GM23338 (cell line): ENCODE measurements around the gene CREB3L2. TPM values are rescaled to one million over a fixed set of nuclear protein-coding genes. Genes with fewer than 3 reads are reported as not detected.

Source experiments
- ATAC-seq: fragments of 200-7000 bp; cut with Tn5 transposase; 3 replicates; pipeline ENCODE4 v1.9.1; 2020
- DNase-seq: peaks from one replicate; pipeline ENCODE4 v3.0.0-alpha.2; 2015; ENCODE audit warnings: low spot score
- H2AFZ ChIP-seq: fragments of 200-600 bp; sonication (generic); 2 replicates; pipeline ENCODE4 v1.8.0; 2016; ENCODE audit warnings: antibody characterized with exemption, mild to moderate bottlenecking, moderate library complexity
- H3F3A ChIP-seq: fragments of 200-600 bp; sonication (generic); replicated peaks from 2 replicates; pipeline ENCODE4 v1.8.0; 2017; ENCODE audit warnings: antibody characterized with exemption, mixed run types, low read depth
- H3K27ac ChIP-seq: fragments of 200-600 bp; sonication (generic); 2 replicates; pipeline ENCODE4 v1.6.1; 2016; ENCODE audit warnings: low read depth
- H3K27me3 ChIP-seq: fragments of 200-600 bp; sonication (generic); 2 replicates; pipeline ENCODE4 v1.8.0; 2016; ENCODE audit warnings: mild to moderate bottlenecking, mixed run types, moderate library complexity; ENCODE audit not compliant: insufficient read depth
- H3K36me3 ChIP-seq: fragments of 200-600 bp; sonication (generic); 2 replicates; pipeline ENCODE4 v1.8.0; 2016; ENCODE audit warnings: mild to moderate bottlenecking; ENCODE audit not compliant: insufficient read depth
- H3K4me1 ChIP-seq: fragments of 200-600 bp; sonication (generic); 2 replicates; pipeline ENCODE4 v1.8.0; 2016; ENCODE audit warnings: mild to moderate bottlenecking, moderate library complexity; ENCODE audit not compliant: insufficient read depth
- H3K4me2 ChIP-seq: fragments of 200-600 bp; sonication (generic); 2 replicates; pipeline ENCODE4 v1.7.1; 2017; ENCODE audit warnings: mixed run types
- H3K4me3 ChIP-seq: fragments of 200-600 bp; sonication (generic); 2 replicates; pipeline ENCODE4 v1.6.1; 2016; ENCODE audit warnings: mixed run types
- H3K79me2 ChIP-seq: fragments of 200-600 bp; sonication (generic); replicated peaks from 2 replicates; pipeline ENCODE4 v1.8.0; 2017; ENCODE audit warnings: mild to moderate bottlenecking; ENCODE audit not compliant: insufficient read depth
- H3K9me2 ChIP-seq: fragments of 200-600 bp; sonication (generic); 2 replicates; pipeline ENCODE4 v1.8.0; 2017; ENCODE audit not compliant: insufficient read depth
- H4K20me1 ChIP-seq: fragments of 200-600 bp; sonication (generic); replicated peaks from 2 replicates; pipeline ENCODE4 v1.8.0; 2017; ENCODE audit warnings: mild to moderate bottlenecking; ENCODE audit not compliant: insufficient read depth
- H3K27ac Mint-ChIP-seq: 2 replicates; pipeline ENCODE4 v1.8.0; 2020; ENCODE audit warnings: inconsistent platforms, mild to moderate bottlenecking, moderate library complexity, mixed read lengths
- H3K27me3 Mint-ChIP-seq: 3 replicates; pipeline ENCODE4 v1.8.0; 2022; ENCODE audit warnings: low read depth, mild to moderate bottlenecking, moderate library complexity, mixed read lengths, inconsistent platforms; ENCODE audit not compliant: insufficient read depth, poor library complexity
- H3K36me3 Mint-ChIP-seq: 3 replicates; pipeline ENCODE4 v1.8.0; 2021; ENCODE audit warnings: low read depth, mild to moderate bottlenecking, inconsistent platforms, moderate library complexity, mixed read lengths
- H3K4me1 Mint-ChIP-seq: 3 replicates; pipeline ENCODE4 v1.8.0; 2020; ENCODE audit warnings: mild to moderate bottlenecking, inconsistent platforms, mixed read lengths
- H3K4me3 Mint-ChIP-seq: 3 replicates; pipeline ENCODE4 v1.8.0; 2021; ENCODE audit warnings: moderate library complexity, mild to moderate bottlenecking, inconsistent platforms, mixed read lengths
- H3K9me3 Mint-ChIP-seq: 3 replicates; pipeline ENCODE4 v1.8.0; 2020; ENCODE audit warnings: moderate library complexity, mild to moderate bottlenecking, inconsistent platforms, mixed read lengths
- CREB1 ChIP-seq: fragments of 250-450 bp; sonication (Bioruptor Pico); IDR thresholded peaks from 2 replicates; pipeline ENCODE4 v1.5.0; 2020; ENCODE audit warnings: low read depth, mild to moderate bottlenecking, moderate library complexity
- CTCF ChIP-seq, 2 experiments: fragments of 200-600 bp in 1 of 2; sonication (generic) in 1 of 2; conservative IDR thresholded peaks; 2 replicates each; pipeline versions ENCODE4 v1.5.1 to v1.6.1; 2016 to 2017; ENCODE audit warnings: antibody characterized with exemption in 2 of 2, low read depth in 2 of 2, mild to moderate bottlenecking in 2 of 2, moderate library complexity in 1 of 2
- EZH2 ChIP-seq: fragments of 200-600 bp; sonication (generic); IDR thresholded peaks from one replicate; pipeline ENCODE4 v1.8.0; 2017; ENCODE audit warnings: antibody characterized with exemption, mild to moderate bottlenecking, low read depth; ENCODE audit not compliant: unreplicated experiment
- EZH2phosphoT487 ChIP-seq: fragments of 200-600 bp; sonication (generic); IDR thresholded peaks from one replicate; pipeline ENCODE4 v1.8.1; 2018; ENCODE audit warnings: antibody characterized with exemption; ENCODE audit not compliant: unreplicated experiment
- JUNB ChIP-seq: IDR thresholded peaks from one replicate; pipeline ENCODE4 v1.6.1; 2016; ENCODE audit warnings: antibody characterized with exemption; ENCODE audit not compliant: unreplicated experiment
- POLR2AphosphoS5 ChIP-seq: IDR thresholded peaks from 2 replicates; pipeline ENCODE4 v1.6.1; 2016; ENCODE audit warnings: antibody characterized with exemption, low read depth
- REST ChIP-seq: IDR thresholded peaks from one replicate; pipeline ENCODE4 v1.6.1; 2018; ENCODE audit warnings: antibody characterized with exemption; ENCODE audit not compliant: unreplicated experiment
- STAT1 ChIP-seq: IDR thresholded peaks from one replicate; pipeline ENCODE4 v1.6.1; 2016; ENCODE audit warnings: antibody characterized with exemption; ENCODE audit not compliant: unreplicated experiment
- ZNF114 ChIP-seq: fragments of 250-450 bp; sonication (Bioruptor Pico); IDR thresholded peaks from 2 replicates; pipeline ENCODE4 v1.5.0; 2020; ENCODE audit warnings: mild to moderate bottlenecking, moderate library complexity
- ZNF462 ChIP-seq: fragments of 250-450 bp; sonication (Bioruptor Pico); IDR thresholded peaks from 2 replicates; pipeline ENCODE4 v1.5.0; 2020; ENCODE audit warnings: mild to moderate bottlenecking, moderate library complexity
- polyA plus RNA-seq: library from polyadenylated mRNA; unstranded; fragments of >200 nt; fragmentation: Nextera tagmentation; extraction: Ambion mirVana; gene quantifications from 2 replicates; pipeline ENCODE4 v1.2.1, GENCODE V29; 2016
- total RNA-seq: library from RNA; depleted of rRNA; stranded (reverse); fragments of >200 nt; shearing (Covaris generic); gene quantifications from 2 replicates; pipeline ENCODE4 v1.2.3, GENCODE V29; 2014

Gene CREB3L2
- total and polyA plus RNA-seq, 2 experiments from 2014 or later: 14.5 to 27.1 TPM

- peaks cover 54% of the 10 kb centered on the region for H3K36me3 Mint-ChIP-seq
- peaks cover 27% of the 10 kb centered on the region for H3K36me3 ChIP-seq
- no peak overlapping the region for H2AFZ ChIP-seq
- H3K27me3 ChIP-seq: no peaks in the 10 kb centered on the region
- peaks cover 16% of the 10 kb centered on the region for H3K4me1 ChIP-seq
- peaks cover 4% of the 10 kb centered on the region; the same call in 1 of the 2 replicates for H3K9me2 ChIP-seq
- H3K27me3 Mint-ChIP-seq: peaks cover 2% of the 10 kb centered on the region
- peaks cover 33% of the 10 kb centered on the region for H3K79me2 ChIP-seq
- ATAC-seq (no peak), DNase-seq (no peak)
- H3F3A ChIP-seq: peaks cover 7% of the 10 kb centered on the region; the same call in 1 of the 2 replicates
- no peak overlapping the region for H3K27ac Mint-ChIP-seq
- no peak overlapping the region for H3K4me3 ChIP-seq
- H3K27ac ChIP-seq: no peak overlapping the region
- TF ChIP-seq CREB1 (CRISPR knock-in tag): no peak
- no peak for TF ChIP-seq CTCF (conservative IDR thresholded peaks at IDR 0.05; ENCODE audit: low read depth in 2 of 2)
- TF ChIP-seq STAT1: no peak
- TF ChIP-seq ZNF114 (CRISPR knock-in tag): no peak
- TF ChIP-seq EZH2phosphoT487: no peak
- no peak for TF ChIP-seq EZH2
- no peak for TF ChIP-seq ZNF462 (CRISPR knock-in tag)
- no peak for TF ChIP-seq REST
- no peak for TF ChIP-seq JUNB
- no peak for TF ChIP-seq POLR2AphosphoS5
- no peak overlapping the region for H3K4me2 ChIP-seq
- no peaks in the 10 kb centered on the region for H4K20me1 ChIP-seq
- no peak overlapping the region for H3K4me3 Mint-ChIP-seq
- peaks cover 25% of the 10 kb centered on the region for H3K4me1 Mint-ChIP-seq
- H3K9me3 Mint-ChIP-seq: peaks cover 4% of the 10 kb centered on the region; the same call in 2 of the 3 replicates
Observed at GRCh38 chr7:137915266-137915665, 86.6 kb downstream of the CREB3L2 start.
